ENCODE data around the gene OTX1. TPM values are rescaled to one million over a fixed set of nuclear protein-coding genes. Genes with fewer than 3 reads are reported as not detected.
A peak's percentile ranks its signal among the peaks of the same experiment; 100 is the strongest.

Gene OTX1
- total and polyA plus RNA-seq, 2 donors (not counting 1 experiment from before 2014, with no cell fraction given), result 0.17 TPM; not detected in 1

GRCh38 chr2:63053081-63053888 is 2.7 kb downstream of the OTX1 start:
- Histone ChIP-seq H3K4me2 (ENCODE audit: extremely low read depth, insufficient read depth, low read length) (no peak overlapping the region), H3K4me1 (ENCODE audit: control insufficient read depth, extremely low read depth, insufficient read depth, low read length) (no peaks in the 10 kb centered on the region), H3K9me3 (ENCODE audit: control insufficient read depth, insufficient read depth, low read depth, low read length) (no peaks in the 10 kb centered on the region), H3K27ac (ENCODE audit: insufficient read depth, low read length) (no peak overlapping the region), H3K27me3 (ENCODE audit: control insufficient read depth, insufficient read depth, low read length) (peaks cover 80% of the 10 kb centered on the region), H3K36me3 (ENCODE audit: control insufficient read depth, insufficient read depth, low read length) (no peaks in the 10 kb centered on the region), H3K4me3 (replicated peaks in 1 of 4; ENCODE audit: control extremely low read depth in 1 of 4, insufficient read depth in 1 of 4, low read depth in 3 of 4, low read length in 4 of 4) (no peak overlapping the region), H2AFZ (ENCODE audit: low read length) (no peak overlapping the region), H4K20me1 (ENCODE audit: control insufficient read depth, extremely low read depth, insufficient read depth, low read length) (no peaks in the 10 kb centered on the region), H3K9ac (ENCODE audit: insufficient read depth, low read length) (no peak overlapping the region), H3K79me2 (ENCODE audit: control insufficient read depth, insufficient read depth, low read length) (no peaks in the 10 kb centered on the region)
- TF ChIP-seq EZH2 (IDR thresholded peaks at IDR 0.05; ENCODE audit: low read length, missing control alignments) (peak; percentile 28), CTCF (conservative IDR thresholded peaks at IDR 0.05 in 1 of 2, IDR thresholded peaks at IDR 0.05 in 1 of 2; ENCODE audit: low read depth in 1 of 2, low read length in 2 of 2) (no peak)
- DNase-seq (ENCODE audit: low read depth in 2 of 2), result no peak

- Histone ChIP-seq H3K79me2 (ENCODE audit: control insufficient read depth, insufficient read depth, low read length) (no peaks in the 10 kb centered on the region), H3K9ac (ENCODE audit: insufficient read depth, low read length) (no peak overlapping the region), H2AFZ (ENCODE audit: low read length) (no peak overlapping the region), H3K27ac (ENCODE audit: insufficient read depth, low read length) (no peak overlapping the region), H3K9me3 (ENCODE audit: control insufficient read depth, insufficient read depth, low read depth, low read length) (no peaks in the 10 kb centered on the region), H3K27me3 (ENCODE audit: control insufficient read depth, insufficient read depth, low read length) (peaks cover 80% of the 10 kb centered on the region), H3K4me2 (ENCODE audit: extremely low read depth, insufficient read depth, low read length) (peak overlapping the region; percentile 48), H3K4me1 (ENCODE audit: control insufficient read depth, extremely low read depth, insufficient read depth, low read length) (no peaks in the 10 kb centered on the region), H3K4me3 (replicated peaks in 1 of 4; ENCODE audit: control extremely low read depth in 1 of 4, insufficient read depth in 1 of 4, low read depth in 3 of 4, low read length in 4 of 4) (peak overlapping the region; percentile 17 to 25 (median 19)), H4K20me1 (ENCODE audit: control insufficient read depth, extremely low read depth, insufficient read depth, low read length) (no peaks in the 10 kb centered on the region), H3K36me3 (ENCODE audit: control insufficient read depth, insufficient read depth, low read length) (no peaks in the 10 kb centered on the region)
- peak in 1 of 2 donors; percentile 33 for TF ChIP-seq CTCF (conservative IDR thresholded peaks at IDR 0.05 in 1 of 2, IDR thresholded peaks at IDR 0.05 in 1 of 2; ENCODE audit: low read depth in 1 of 2, low read length in 2 of 2)
- peak; percentile 87 for TF ChIP-seq EZH2 (IDR thresholded peaks at IDR 0.05; ENCODE audit: low read length, missing control alignments)
- no peak for DNase-seq (ENCODE audit: low read depth in 2 of 2)
Measured at GRCh38 chr2:63053889-63054602, 3.4 kb downstream of the OTX1 start.

- no peaks in the 10 kb centered on the region for H4K20me1 ChIP-seq (ENCODE audit: control insufficient read depth, extremely low read depth, insufficient read depth, low read length)
Measured at GRCh38 chr2:63054841-63055225, 4.2 kb downstream of the OTX1 start.

More at GRCh38 chr2:63054841-63055225, 4.2 kb downstream of the OTX1 start:
- DNase-seq (ENCODE audit: low read depth in 2 of 2), result no peak
- Histone ChIP-seq H3K9ac (ENCODE audit: insufficient read depth, low read length) (no peak overlapping the region), H3K36me3 (ENCODE audit: control insufficient read depth, insufficient read depth, low read length) (no peaks in the 10 kb centered on the region), H3K9me3 (ENCODE audit: control insufficient read depth, insufficient read depth, low read depth, low read length) (no peaks in the 10 kb centered on the region), H2AFZ (ENCODE audit: low read length) (no peak overlapping the region), H3K79me2 (ENCODE audit: control insufficient read depth, insufficient read depth, low read length) (no peaks in the 10 kb centered on the region), H3K4me1 (ENCODE audit: control insufficient read depth, extremely low read depth, insufficient read depth, low read length) (no peaks in the 10 kb centered on the region), H3K27me3 (ENCODE audit: control insufficient read depth, insufficient read depth, low read length) (peaks cover 77% of the 10 kb centered on the region), H3K27ac (ENCODE audit: insufficient read depth, low read length) (no peak overlapping the region), H3K4me3 (replicated peaks in 1 of 4; ENCODE audit: control extremely low read depth in 1 of 4, insufficient read depth in 1 of 4, low read depth in 3 of 4, low read length in 4 of 4) (no peak overlapping the region), H3K4me2 (ENCODE audit: extremely low read depth, insufficient read depth, low read length) (no peak overlapping the region)
- TF ChIP-seq CTCF (conservative IDR thresholded peaks at IDR 0.05 in 1 of 2, IDR thresholded peaks at IDR 0.05 in 1 of 2; ENCODE audit: low read depth in 1 of 2, low read length in 2 of 2), result no peak
- no peak for TF ChIP-seq EZH2 (IDR thresholded peaks at IDR 0.05; ENCODE audit: low read length, missing control alignments)

Data from fibroblast of lung (primary cell).